ENCODE results near the gene GRPEL2.

DNA sequence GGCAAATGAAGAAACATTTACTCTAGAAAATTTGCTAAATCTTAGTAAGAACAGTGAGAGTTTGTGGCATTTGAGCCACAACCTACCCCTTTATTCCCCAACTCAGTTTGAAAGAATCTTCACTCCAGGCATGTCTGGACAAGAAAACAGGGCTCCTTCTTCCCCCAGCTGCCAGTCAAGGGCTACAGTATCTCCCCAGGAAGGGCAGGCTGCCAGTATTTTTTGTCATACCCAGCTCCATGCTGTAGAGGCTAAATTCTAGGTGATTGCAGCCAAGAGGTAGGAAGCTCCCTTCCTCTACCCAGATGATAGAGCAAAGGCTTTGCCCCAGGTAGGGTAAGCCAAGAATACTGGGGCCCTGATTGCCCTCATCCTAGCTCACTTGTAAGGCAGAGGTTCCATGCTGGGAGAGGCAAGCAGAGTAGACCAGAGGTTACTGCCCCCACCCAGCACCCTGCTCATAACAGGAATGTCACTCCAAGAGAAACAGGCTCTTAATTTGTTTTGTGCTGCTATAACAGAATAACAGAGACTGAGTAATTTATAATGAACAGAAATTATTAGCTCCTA lies 20.0 kb upstream of the GRPEL2 start:
- TF ChIP-seq POLR2AphosphoS5 (IDR thresholded peaks at IDR 0.05; ENCODE audit: low read depth, low read length) = no peak
- TF ChIP-seq, protein P1, sequence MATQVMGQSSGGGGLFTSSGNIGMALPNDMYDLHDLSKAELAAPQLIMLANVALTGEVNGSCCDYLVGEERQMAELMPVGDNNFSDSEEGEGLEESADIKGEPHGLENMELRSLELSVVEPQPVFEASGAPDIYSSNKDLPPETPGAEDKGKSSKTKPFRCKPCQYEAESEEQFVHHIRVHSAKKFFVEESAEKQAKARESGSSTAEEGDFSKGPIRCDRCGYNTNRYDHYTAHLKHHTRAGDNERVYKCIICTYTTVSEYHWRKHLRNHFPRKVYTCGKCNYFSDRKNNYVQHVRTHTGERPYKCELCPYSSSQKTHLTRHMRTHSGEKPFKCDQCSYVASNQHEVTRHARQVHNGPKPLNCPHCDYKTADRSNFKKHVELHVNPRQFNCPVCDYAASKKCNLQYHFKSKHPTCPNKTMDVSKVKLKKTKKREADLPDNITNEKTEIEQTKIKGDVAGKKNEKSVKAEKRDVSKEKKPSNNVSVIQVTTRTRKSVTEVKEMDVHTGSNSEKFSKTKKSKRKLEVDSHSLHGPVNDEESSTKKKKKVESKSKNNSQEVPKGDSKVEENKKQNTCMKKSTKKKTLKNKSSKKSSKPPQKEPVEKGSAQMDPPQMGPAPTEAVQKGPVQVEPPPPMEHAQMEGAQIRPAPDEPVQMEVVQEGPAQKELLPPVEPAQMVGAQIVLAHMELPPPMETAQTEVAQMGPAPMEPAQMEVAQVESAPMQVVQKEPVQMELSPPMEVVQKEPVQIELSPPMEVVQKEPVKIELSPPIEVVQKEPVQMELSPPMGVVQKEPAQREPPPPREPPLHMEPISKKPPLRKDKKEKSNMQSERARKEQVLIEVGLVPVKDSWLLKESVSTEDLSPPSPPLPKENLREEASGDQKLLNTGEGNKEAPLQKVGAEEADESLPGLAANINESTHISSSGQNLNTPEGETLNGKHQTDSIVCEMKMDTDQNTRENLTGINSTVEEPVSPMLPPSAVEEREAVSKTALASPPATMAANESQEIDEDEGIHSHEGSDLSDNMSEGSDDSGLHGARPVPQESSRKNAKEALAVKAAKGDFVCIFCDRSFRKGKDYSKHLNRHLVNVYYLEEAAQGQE (IDR thresholded peaks at IDR 0.05; ENCODE audit: insufficient read depth in 1 of 2, low read depth in 2 of 2, low read length in 2 of 2) = no peak
- TF ChIP-seq TAF1 (IDR thresholded peaks at IDR 0.05; ENCODE audit: borderline replicate concordance, insufficient read depth, low read length) = no peak
- no peak for TF ChIP-seq FOXP2 (optimal IDR thresholded peaks at IDR 0.05; ENCODE audit: borderline replicate concordance, extremely low read depth, extremely low read length, insufficient read depth)
